Muscle of back (tissue), 13 donors: ENCODE data around the gene CNTN1. TPM values are rescaled to one million over a fixed set of nuclear protein-coding genes. Genes with fewer than 3 reads are reported as not detected.

Source experiments
- DNase-seq, 3 donors: peaks; one replicate each; pipeline versions ENCODE4 v3.0.0 to v3.0.0-alpha.2; 2013
- long read RNA-seq, 9 donors: transcript quantifications; one replicate each; lab custom pipeline, GENCODE V29; 2026
- polyA plus RNA-seq, 10 donors: library from polyadenylated mRNA; unstranded; fragments of 120-200 nt; gene quantifications; one replicate each; pipeline ENCODE4 v1.2.1, GENCODE V29; 2013; ENCODE audit not compliant: insufficient read length in 10 of 10

The CNTN1 gene
- 10 to 100 TPM in 8 of 10 donors, 1 to 10 TPM in 2; 3.2 to 38.2 (median 12.7) TPM for polyA plus RNA-seq
- long read RNA-seq, donor 1, full-length matches to known transcripts, result 2 of 2 reads
- long read RNA-seq, donor 1, partial matches to known transcripts, result 0 of 2 reads
- long read RNA-seq, donor 1, other reads (novel, unspliced or antisense), result 0 of 2 reads
- long read RNA-seq, donor 2, full-length matches to known transcripts, result 2 of 2 reads
- long read RNA-seq, donor 2, partial matches to known transcripts, result 0 of 2 reads
- long read RNA-seq, donor 2, other reads (novel, unspliced or antisense), result 0 of 2 reads
- long read RNA-seq, donor 3, result 0 reads
- long read RNA-seq, donor 4, result 0 reads
- long read RNA-seq, donor 5, result 0 reads
- long read RNA-seq, donor 6, full-length matches to known transcripts, result 2 of 2 reads
- long read RNA-seq, donor 6, partial matches to known transcripts, result 0 of 2 reads
- long read RNA-seq, donor 6, other reads (novel, unspliced or antisense), result 0 of 2 reads
- long read RNA-seq, donor 7, result 0 reads
- long read RNA-seq, donor 8, full-length matches to known transcripts, result 1 of 1 reads
- long read RNA-seq, donor 8, partial matches to known transcripts, result 0 of 1 reads
- long read RNA-seq, donor 8, other reads (novel, unspliced or antisense), result 0 of 1 reads
- long read RNA-seq, donor 9, result 0 reads

- DNase-seq, result peak; percentile 74 to 95 (median 84)
Observed at GRCh38 chr12:40691913-40692764, at the start of gene CNTN1. CNTN1 (plus strand) TSS chr12:40692439.

GRCh38 chr12:40643506-40643905 lies 48.7 kb upstream of the CNTN1 start:
- peak in 1 of 3 donors; percentile 57 for DNase-seq

- no peak for DNase-seq
Observed at GRCh38 chr12:40643976-40644375, 48.3 kb upstream of the CNTN1 start.

GRCh38 chr12:40644708-40645107 lies 47.5 kb upstream of the CNTN1 start:
- DNase-seq, result no peak

GRCh38 chr12:40645361-40645760 lies 46.9 kb upstream of the CNTN1 start:
- no peak for DNase-seq

- DNase-seq, result peak in 2 of 3 donors; percentile 38 to 65
Observed at GRCh38 chr12:40646456-40646855, 45.8 kb upstream of the CNTN1 start.

- peak in 1 of 3 donors; percentile 34 for DNase-seq
Observed at GRCh38 chr12:40646911-40647310, 45.3 kb upstream of the CNTN1 start.

GRCh38 chr12:40647651-40648050 lies 44.6 kb upstream of the CNTN1 start:
- no peak for DNase-seq

- DNase-seq, result no peak
Observed at GRCh38 chr12:40648519-40648918, 43.7 kb upstream of the CNTN1 start.

- no peak for DNase-seq
Observed at GRCh38 chr12:40650038-40650704, 42.1 kb upstream of the CNTN1 start.

- no peak for DNase-seq
Observed at GRCh38 chr12:40655451-40655850, 36.8 kb upstream of the CNTN1 start.

GRCh38 chr12:40662366-40662765 lies 29.9 kb upstream of the CNTN1 start:
- DNase-seq, result no peak

GRCh38 chr12:40663781-40664180 lies 28.5 kb upstream of the CNTN1 start:
- DNase-seq, result no peak

- peak in 2 of 3 donors; percentile 33 to 70 for DNase-seq
Observed at GRCh38 chr12:40668099-40668529, 24.1 kb upstream of the CNTN1 start.

- peak; percentile 40 to 81 (median 41) for DNase-seq
Observed at GRCh38 chr12:40672741-40673271, 19.4 kb upstream of the CNTN1 start.

GRCh38 chr12:40681148-40681547 lies 11.1 kb upstream of the CNTN1 start:
- no peak for DNase-seq

GRCh38 chr12:40684986-40685385 lies 7.3 kb upstream of the CNTN1 start:
- no peak for DNase-seq

GRCh38 chr12:40688085-40688725 lies 4.0 kb upstream of the CNTN1 start:
- DNase-seq, result no peak

- no peak for DNase-seq
Observed at GRCh38 chr12:40689576-40689975, 2.7 kb upstream of the CNTN1 start.

GRCh38 chr12:40692765-40693206 lies 547 bp downstream of the CNTN1 start:
- peak in 1 of 3 donors; percentile 37 for DNase-seq
